Suppressor macrophage treated with lipopolysaccharide for 1 hour (primary cell): ENCODE measurements around the gene DYNC1I1.

ENCODE experiments used
- DNase-seq, 3 donors: peaks; one replicate each; pipeline ENCODE4 v3.0.0-alpha.2; 2020 to 2022

Gene DYNC1I1

DNA sequence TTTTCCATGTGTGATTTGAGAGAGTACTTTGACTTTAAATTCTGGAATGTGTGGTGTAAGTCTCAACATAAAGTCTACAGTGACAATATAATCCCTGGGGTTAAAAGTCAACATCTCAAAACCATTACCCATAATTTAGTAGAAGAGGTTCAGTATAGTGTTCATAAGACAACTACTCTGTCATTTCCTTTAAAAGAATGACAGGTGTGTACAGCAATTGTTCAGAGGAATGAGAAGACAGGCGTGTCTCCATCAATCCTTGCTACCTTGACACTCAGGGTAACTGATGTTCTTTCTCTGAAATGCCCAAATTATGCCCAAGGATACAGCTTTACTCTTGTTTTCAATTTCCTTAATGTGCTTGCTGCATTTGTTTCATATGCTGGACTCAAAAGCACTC lies 256.4 kb downstream of the DYNC1I1 start:
- no peak for DNase-seq

DNA sequence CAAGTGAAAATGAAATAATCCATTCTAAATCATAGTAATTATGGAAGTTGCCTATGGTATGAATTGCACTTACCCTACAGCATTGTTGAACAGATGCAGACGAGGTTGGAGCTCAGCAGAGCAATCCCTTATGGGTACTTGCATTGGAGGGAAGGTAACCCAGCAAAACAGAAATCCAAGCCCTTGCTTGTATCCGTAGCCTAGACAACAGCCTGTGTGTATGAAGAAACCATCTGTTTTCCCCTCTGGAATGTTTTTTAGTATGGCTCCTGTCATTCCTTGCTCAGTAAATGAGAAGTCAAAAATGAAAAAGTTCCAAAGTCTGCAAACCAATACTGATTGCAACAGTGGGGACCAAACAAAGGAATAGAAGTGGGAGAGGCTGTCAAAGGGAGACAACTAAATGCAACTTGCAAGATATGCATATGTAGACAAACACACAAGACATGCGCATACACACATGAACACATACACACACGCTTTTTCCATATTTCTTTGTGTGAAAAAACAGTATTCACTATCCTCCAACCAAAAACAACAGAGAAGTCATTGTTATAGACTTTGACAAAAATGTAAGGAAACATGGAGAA lies 260.8 kb downstream of the DYNC1I1 start:
- DNase-seq, result no peak

GRCh38 chr7:96034940-96035727 lies 262.8 kb downstream of the DYNC1I1 start:
- no peak for DNase-seq

- no peak for DNase-seq
Observed at GRCh38 chr7:96040250-96040772, 268.0 kb downstream of the DYNC1I1 start.

DNA sequence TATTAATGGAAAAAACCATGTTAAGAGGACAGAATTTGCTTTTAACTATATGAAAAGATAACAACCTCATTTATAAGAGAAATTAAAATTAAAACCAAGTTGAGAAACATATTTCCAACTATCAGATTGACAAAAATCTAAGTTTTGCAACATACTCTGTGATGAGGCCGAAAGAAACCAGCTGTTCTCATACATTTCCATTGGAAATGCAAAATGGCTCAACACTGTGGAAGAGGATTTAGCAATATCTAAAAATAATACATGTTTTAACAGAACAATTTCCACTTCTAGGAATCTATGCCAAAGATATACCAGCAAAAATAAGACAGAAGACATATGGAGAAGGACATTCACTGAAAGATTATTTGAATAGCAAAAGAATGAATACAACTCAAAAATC lies 268.8 kb downstream of the DYNC1I1 start:
- DNase-seq, result no peak

- DNase-seq, result no peak
Observed at GRCh38 chr7:96045181-96045580, 272.8 kb downstream of the DYNC1I1 start.

- DNase-seq, result no peak
Observed at GRCh38 chr7:96045919-96046318, 273.6 kb downstream of the DYNC1I1 start.

DNA sequence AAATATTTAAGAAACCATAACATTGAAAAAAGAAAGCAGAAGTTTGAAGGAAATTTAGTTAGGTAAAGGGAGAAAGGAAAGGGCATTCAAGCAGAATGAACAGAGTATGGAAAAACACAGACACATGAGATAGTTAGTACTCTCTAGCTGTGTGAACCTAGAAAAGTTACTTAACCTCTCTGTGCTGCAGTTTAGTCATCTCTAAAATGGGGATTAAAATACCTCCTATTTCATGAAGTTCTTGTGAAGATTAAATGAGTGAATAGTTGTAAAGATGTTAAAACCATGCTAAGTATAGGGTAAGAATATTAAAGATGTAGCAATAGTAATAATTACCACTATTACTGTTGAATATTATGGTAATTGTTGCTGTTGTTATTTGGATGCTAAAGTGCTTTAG lies 279.9 kb downstream of the DYNC1I1 start:
- DNase-seq, result no peak

DNA sequence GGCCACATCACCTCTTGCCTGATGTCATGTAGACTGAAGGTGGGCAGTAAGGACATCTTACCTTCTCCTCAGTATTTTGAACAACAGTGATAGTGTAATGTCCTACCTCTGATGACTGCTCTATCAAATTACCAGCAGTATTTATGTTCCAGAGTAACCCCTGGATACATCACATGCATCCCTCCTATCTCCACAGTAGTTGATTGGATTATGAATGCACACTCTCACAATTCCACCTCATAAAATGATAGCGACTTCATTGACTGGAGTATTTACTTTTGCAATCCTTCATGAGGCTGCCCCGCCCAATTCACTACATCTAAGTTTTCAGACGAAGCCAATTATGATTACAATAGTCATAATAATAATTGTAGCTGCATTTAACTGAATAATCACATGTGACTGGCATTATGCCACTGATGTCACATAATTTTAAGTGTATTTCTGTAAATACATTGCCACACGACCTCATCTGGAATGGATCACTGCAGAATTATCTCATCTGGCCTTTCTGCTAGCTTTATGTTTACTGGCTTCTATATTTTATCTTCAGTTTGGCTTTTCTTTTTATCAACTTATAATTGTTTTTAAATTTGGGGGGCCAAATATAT lies 280.6 kb downstream of the DYNC1I1 start:
- DNase-seq, result no peak

- DNase-seq, result no peak
Observed at GRCh38 chr7:96055717-96056116, 283.4 kb downstream of the DYNC1I1 start.

- no peak for DNase-seq
Observed at GRCh38 chr7:96059075-96059474, 286.7 kb downstream of the DYNC1I1 start.

DNA sequence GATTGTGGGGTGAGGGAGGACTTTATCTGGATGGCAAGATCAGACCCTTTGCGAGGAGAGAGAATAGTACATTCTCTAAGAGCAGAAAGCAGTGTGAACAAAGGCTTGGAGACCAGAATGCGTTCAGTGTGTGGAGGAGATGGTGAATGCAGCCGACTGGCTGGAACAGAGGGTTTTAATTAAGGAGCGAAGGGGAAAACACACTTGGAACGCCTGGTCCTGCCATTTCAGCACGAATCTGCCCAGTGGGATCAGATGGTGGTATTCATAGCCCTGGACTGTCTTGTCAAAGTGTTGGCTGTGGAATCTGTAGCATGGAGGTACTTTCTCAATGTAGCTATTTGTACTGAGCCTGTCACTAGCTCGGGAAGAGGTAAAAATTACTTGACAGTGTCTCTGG lies 288.7 kb downstream of the DYNC1I1 start:
- DNase-seq, result no peak

- no peak for DNase-seq
Observed at GRCh38 chr7:96061844-96062243, 289.5 kb downstream of the DYNC1I1 start.

- no peak for DNase-seq
Observed at GRCh38 chr7:96067321-96067720, 295.0 kb downstream of the DYNC1I1 start.

- no peak for DNase-seq
Observed at GRCh38 chr7:96069401-96069800, 297.0 kb downstream of the DYNC1I1 start.

DNA sequence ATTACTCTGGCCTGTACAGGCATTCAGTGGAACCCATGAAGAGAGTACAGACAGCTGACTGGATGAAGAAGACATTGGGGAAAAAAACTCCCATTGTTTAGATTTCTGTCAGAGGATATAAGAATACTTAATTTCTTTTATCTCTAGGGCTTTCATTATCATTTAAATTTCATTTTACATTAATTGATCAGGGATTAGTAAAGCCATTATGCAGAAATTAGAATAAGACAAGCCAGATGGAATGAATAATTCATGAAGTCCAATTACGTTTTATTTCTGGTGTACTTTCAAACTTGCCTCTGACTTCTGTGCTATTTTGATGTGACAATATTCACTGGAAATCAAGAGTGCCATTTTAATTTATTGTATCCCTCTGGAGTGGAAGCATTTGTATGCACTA lies 302.5 kb downstream of the DYNC1I1 start:
- no peak for DNase-seq

- peak; percentile 44 to 64 (median 50) for DNase-seq
Observed at GRCh38 chr7:96075510-96076349, 303.4 kb downstream of the DYNC1I1 start.

- no peak for DNase-seq
Observed at GRCh38 chr7:96076350-96076707, 304.0 kb downstream of the DYNC1I1 start.

- DNase-seq, result no peak
Observed at GRCh38 chr7:96080027-96080426, 307.7 kb downstream of the DYNC1I1 start.

GRCh38 chr7:96084881-96085553 lies 312.7 kb downstream of the DYNC1I1 start:
- no peak for DNase-seq

DNA sequence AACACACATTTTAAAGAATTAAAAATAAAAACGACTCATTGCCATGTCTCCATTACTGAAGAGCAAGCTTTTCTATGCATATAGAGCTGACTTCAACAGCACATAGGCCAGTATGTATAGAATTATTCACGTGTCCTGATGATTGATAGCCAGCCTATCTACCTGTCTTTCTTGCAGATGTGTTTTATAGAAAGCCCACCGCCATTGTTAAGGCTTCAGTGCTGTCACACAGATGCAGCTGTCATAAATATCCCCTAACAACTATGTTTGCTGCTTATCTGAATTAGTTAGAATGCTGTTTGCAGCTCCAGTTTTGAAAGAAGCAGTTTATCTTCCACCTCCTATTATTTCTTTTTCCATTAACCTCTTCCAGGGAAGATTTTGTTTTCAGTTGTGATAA lies 313.6 kb downstream of the DYNC1I1 start:
- DNase-seq, result no peak

DNA sequence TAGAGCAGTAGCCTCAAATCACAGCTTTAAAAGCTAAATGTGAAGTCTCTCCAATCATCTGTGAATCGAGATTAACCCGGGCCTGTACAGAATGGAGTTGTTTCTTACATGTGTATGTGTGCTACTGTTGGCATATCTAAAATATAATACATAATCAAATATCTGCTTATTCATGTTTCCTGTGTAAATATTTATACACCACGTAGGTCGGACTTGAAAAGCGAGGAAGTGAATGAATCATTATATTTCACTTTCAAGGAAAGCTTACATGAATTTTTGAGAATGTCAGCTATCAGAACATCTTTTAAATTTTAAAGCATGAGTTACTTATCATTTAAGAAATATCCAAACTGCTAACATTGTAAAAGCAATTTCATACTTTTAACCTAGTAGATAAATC lies 316.2 kb downstream of the DYNC1I1 start:
- DNase-seq, result no peak

DNA sequence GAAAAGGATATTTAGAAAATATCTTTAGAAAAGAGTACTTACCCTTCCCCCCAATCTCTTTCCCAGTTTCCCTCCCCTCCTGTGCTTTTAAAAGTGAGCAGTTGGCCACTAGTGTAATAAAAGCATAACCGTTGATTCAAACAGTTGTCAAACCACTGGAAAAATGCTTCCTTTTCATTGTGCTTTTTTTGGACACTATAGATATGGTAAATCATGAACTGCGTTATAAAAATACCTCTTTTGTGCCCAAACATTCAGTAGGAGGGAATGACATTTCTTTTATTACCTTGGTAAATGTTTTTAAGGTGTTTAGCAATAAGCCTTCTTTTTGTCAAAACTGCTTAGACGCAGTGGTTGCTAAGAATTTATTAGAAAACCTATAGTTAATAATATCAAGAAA lies 317.2 kb downstream of the DYNC1I1 start:
- no peak for DNase-seq
